SKM-1 (cell line): ENCODE results near the gene TBC1D5.

Experiments
- DNase-seq: peaks from one replicate; lab custom pipeline; 2025; ENCODE audit not compliant: unreplicated experiment; lab: John Stamatoyannopoulos, UW

TBC1D5 gene

GRCh38 chr3:17239417-17239816 is 503.0 kb downstream of the TBC1D5 start:
- no peak for DNase-seq

DNA sequence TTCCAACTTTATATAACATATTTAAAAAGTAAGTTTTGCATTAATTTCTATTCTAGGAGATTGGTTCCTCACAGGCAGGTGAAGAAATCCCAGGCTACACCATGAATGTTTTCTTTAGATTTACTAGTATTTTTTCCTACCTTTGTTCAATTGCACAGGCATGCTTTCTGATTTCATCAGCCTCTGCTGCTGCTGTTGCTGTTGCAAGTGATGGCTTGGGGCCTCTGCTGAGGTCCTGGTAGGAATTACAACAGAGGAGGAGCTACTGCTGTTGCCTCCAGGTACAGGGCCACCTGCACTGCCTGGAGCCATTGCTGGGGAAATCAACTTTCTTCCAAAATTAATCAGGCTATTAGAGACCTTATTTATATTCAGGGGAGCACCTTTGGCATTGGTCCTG is 504.4 kb downstream of the TBC1D5 start:
- DNase-seq: no peak

- DNase-seq: no peak
Observed at GRCh38 chr3:17235310-17235709, 507.1 kb downstream of the TBC1D5 start.

DNA sequence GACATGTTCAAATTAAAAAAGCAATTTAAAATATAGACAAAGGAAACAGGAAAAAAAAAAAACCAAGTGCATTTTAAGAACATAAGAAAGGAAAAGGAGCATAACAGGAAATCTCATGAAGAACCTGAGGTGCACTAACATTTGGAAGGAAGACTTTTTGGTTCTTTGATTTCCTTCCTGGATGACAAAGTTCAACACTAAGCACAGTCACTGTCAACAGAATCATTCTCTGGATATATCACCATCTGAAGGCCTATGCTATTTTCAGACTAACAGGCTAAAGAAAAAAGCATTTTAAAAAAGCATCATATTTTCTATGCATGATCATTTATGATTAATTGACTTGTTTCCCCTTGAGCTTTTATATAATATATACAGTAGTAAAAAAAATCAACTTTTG is 508.0 kb downstream of the TBC1D5 start:
- DNase-seq: no peak

GRCh38 chr3:17233398-17233800 is 509.0 kb downstream of the TBC1D5 start:
- peak; percentile 47 for DNase-seq

DNA sequence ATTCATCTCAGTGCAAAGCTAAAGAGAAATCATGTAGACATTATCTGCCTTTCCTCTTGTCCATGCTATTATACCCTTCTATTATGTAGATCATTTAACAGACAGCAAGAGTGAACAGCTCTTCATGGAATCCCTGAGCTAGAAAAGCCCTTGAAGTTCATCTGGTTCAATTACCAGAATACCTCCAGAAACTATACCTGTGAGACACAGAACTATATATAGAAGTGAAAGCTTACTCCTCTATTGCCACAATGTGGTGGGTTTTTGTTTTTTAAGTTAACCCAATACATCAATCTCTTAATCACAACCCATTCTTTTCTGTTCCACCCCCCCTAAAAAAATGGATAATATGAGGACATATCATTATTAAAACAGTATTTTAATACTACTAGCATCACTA is 510.0 kb downstream of the TBC1D5 start:
- no peak for DNase-seq

- DNase-seq: no peak
Observed at GRCh38 chr3:17231537-17232261, 510.7 kb downstream of the TBC1D5 start.

DNA sequence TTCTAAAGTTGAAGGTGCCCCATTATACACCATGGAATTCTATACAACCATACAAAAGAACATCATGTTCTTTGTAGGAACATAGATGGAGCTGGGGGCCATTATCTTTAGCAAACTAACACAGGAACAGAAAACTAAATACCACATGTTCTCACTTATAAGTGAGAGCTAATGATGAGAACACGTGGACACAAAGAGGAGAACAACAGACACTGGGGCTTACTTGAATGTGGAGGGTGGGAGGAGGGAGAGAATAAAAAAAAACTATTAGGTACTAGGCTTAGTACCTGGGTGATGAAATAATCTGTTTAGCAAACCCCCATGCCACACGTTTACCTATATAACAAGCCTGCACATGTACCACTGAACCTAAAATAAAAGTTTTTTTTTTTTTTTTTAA is 515.0 kb downstream of the TBC1D5 start:
- no peak for DNase-seq

- DNase-seq: no peak
Observed at GRCh38 chr3:17221529-17221928, 520.9 kb downstream of the TBC1D5 start.

- no peak for DNase-seq
Observed at GRCh38 chr3:17219593-17219992, 522.8 kb downstream of the TBC1D5 start.

DNA sequence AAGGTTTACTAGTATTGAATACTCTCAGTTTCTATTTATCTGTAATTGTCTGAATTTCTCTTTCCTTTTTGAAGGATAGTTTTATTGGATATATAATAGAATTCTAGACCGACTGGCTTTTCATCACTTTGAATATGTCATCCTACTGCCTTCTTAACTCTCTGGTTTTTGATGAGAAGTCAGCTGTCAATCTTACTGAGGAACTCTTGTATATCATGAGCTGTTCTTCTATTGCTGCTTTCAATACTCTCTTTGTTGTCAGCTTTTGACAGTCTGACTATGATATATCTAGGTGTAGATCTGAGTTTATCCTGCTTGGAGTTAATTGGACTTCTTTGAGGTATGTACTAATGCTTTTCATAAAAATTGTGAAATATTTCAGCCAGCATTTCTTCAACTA is 523.8 kb downstream of the TBC1D5 start:
- DNase-seq: no peak

GRCh38 chr3:17217588-17217987 is 524.8 kb downstream of the TBC1D5 start:
- DNase-seq: no peak

GRCh38 chr3:17213102-17213501 is 529.3 kb downstream of the TBC1D5 start:
- no peak for DNase-seq

GRCh38 chr3:17207979-17208378 is 534.5 kb downstream of the TBC1D5 start:
- no peak for DNase-seq

- DNase-seq: no peak
Observed at GRCh38 chr3:17207019-17207418, 535.4 kb downstream of the TBC1D5 start.

DNA sequence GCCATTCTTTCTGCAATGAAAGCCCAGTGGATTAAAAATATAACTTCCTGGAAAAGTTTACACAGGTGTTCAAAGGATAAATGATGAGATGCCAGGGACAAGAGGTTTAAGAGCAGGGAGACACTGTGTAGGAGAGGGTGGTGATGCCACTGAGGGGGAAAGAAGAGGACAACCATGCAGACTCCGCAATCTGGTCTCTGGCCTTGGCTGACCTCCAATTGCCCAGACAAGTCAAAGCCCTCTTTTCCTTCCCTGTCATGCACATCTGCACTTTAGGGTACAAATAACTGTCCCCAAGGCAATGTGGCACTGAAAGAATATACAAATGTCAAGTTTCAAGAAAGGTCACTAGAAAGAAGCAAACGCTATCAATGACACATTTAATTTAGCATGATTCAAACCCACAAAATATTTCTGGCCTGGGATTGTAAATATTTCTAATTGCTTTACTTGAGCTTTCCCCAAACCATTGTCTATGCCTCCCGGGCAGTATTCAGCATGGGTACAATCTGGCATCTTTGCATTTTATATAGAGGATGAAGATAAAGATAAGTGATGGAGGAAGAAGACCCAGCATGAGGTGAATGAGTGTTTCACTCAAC is 538.3 kb downstream of the TBC1D5 start:
- DNase-seq: no peak

- no peak for DNase-seq
Observed at GRCh38 chr3:17201538-17201937, 540.9 kb downstream of the TBC1D5 start.

DNA sequence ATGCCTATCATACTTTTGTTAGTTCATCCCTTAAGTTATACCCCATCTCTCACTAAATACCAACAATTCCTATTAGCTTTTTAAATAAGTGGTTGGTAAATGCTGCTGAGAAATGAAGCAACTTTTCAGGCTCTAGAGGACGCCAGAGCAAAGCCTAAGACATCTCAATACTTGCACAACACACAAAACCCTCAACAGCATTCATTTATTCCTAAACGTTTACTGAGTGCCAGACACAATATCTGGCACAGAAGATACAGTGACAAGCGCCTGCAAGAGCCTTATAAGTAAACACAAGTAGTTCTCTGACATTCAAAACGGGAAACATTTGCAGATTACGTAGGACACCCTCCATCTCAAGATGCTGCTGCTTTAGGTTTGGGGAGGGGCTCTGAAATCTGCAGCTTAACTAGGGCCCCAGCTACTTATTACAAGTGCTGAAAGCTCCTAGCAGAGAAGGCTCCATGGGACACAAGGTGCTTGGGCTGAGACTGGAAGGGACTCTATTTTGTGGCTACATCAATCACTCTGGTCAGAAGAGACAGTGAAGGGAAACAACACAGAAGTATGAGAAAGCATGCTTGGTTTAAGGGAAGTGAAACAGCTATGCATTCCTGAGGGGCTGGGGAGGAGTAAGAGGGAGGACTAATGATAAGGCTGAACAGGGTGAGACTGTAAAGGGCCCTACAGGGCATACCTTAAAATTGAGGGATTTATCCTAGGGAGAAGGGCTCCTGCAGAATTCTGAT is 546.4 kb downstream of the TBC1D5 start:
- DNase-seq: no peak

DNA sequence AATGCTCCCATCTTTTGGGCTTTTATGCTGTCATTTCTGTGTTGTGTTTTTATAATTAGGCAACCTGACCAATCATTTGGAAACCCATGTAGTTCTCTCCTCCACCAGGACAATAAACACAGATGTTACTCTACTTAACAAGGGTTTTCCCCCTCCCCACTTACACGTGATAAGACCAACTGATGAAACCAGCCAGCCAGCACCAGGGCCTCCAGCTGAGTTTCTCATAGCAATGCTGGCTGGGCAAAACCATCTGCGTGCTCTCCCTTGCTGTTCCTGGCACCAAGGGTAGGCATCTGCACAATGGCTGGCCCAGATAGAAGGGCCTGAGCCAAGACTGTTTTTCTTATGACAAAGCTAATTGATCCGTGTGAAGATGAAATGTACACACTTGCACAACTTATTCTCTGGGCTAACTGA is 547.2 kb downstream of the TBC1D5 start:
- no peak for DNase-seq

GRCh38 chr3:17194116-17194515 is 548.3 kb downstream of the TBC1D5 start:
- no peak for DNase-seq

GRCh38 chr3:17192995-17193394 is 549.4 kb downstream of the TBC1D5 start:
- no peak for DNase-seq
